CD4-positive, alpha-beta T cell treated with Interleukin-17A for 1 hour (primary cell): Measurements from ENCODE around the gene ALDH3A1.

ENCODE experiments used
- DNase-seq: peaks from one replicate; pipeline ENCODE4 v3.0.0-alpha.2; 2020

Gene ALDH3A1

DNA sequence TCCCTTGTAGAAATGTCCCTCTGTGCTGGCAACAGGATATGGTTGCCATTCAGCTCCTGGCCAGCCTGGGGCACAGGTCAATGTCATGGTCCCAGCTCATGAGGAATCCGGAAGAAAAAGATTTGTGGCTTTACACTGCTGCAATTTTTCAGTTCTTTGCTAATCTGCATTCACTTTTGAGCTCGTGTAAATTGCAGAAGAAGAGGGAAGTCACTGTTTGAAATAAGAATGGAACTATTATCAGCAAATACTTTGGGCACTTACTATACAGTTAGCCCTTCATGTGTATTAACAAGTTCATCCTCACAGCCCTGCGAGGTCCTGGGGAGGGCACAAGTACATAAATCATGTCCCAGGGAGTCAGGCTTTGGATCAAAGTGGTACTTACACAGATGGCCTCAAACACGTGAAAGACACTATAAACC, 45.9 kb downstream of the ALDH3A1 start:
- DNase-seq: no peak
